NCI-H2196 (cell line): Measurements from ENCODE around the gene SPHKAP.
"Not testable (repeated sequence)": the region's sequence is repeated elsewhere in the genome, so short reads cannot be mapped to it uniquely, and the experiment has no call there.

Experiments used
- DNase-seq: peaks from one replicate; lab custom pipeline; 2025; ENCODE audit not compliant: unreplicated experiment; lab: John Stamatoyannopoulos, UW

SPHKAP gene

DNA sequence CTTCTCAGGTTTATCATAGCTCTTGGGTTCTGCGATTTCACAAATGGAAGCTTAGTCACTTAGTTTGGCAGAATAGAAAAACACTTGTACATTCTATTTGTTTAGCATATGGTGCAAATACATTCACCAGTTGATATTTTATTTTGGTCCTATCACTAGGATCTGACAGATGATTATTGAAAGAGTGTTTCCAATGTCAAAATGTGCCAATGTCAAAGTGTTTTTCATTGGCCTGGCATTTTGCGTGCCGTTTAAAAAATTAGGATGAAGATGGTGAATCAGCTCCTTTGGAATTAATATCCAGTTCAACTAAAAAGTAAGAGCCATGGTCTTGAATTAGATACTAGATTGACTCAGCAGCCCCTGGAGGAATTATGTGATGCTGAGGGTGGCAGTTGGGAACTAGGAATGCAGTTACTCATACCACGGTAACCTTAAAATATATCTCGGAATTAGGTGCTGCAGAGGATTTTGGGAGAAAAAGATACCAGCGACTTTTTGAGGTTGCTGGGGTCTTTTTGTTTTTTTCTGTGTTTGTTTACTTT, 87.0 kb downstream of the SPHKAP start:
- no peak for DNase-seq

DNA sequence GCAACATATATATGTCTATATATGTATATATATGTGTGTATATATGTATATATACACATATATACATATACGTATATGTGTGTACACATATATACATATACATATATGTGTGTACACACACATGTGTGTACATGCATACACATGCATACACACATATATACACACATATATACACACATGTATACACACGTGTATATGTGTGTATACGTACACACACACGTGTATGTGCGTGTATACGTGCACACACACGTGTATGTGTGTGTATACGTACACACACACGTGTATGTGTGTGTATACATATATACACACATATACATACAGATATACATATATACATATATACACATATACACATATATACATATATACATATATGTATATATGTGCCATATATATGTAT, 89.4 kb downstream of the SPHKAP start:
- no peak for DNase-seq

DNA sequence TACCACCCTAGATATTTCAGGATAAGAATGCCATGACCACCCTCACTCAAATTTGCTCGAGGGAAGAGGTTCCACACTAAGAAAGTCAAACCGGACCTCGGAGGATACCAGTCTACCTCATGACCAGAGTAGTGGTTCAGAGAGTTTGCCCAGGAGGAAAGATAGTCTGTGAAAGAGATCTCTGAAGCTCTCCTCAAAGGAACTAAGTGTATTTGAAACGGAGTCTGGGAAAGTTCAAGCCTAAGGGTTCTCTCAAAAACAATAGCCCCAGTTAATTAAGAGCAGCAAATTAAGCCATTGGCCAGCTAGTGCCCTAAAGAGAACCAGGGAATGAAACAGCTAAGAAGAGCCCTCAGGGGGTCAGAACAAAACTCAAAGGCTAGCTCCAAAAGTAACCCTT, 94.9 kb downstream of the SPHKAP start:
- DNase-seq = no peak

DNA sequence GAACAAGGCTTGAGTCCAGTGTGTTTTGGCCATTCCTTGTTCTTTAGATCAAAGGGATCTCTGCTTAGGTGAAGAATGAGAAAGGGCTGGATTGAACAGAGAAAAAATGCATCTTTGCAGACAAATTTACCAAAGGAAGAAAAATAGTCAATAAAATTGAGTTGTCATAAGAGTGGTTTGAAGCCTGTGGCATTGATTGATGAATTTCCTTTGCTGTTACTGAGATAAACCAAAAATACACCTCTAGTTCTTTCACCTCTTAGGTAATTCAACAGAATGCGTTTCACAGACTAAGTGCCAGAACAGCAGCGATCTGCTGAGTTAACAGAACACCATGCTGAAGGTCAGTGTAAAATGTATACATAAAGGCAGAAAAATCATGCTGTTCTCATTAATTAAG, 96.8 kb downstream of the SPHKAP start:
- DNase-seq = no peak

DNA sequence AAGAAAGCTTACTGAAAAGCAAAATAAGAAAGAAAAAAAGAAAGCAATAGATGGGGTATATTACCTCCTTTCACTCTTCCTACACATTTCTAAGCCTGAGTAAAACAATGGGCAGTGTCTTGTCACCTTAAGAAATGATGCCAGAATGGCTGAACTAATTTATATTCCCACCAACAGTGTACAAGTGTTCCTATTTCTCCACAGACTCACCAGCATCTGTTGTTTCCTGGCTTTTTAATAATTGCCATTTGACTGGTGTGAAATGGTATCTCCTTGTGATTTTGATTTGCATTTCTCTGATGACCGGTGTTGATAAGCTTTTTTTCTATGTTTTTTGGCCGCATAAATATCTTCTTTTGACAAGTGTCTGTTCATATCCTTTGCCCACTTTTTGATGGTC, 98.4 kb downstream of the SPHKAP start:
- no peak for DNase-seq

DNA sequence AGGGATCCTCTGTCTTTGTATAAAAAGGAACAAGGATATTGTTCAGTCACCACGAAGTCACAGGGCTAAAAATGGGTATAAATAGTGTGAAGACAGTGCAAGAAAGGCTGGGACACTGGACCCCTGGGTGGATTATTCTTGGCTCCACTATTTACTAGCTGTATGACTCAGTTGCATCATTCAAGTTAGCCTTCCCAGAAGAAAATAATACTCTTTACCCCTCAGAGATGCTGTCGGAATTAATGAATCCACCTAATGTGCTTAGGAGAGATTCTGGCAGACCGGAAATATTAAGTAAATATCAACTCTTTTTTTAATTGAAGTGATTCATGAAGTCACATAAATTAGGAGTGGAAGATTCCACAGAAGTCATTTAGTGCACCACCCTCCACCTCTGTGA, 98.9 kb downstream of the SPHKAP start:
- DNase-seq = no peak

DNA sequence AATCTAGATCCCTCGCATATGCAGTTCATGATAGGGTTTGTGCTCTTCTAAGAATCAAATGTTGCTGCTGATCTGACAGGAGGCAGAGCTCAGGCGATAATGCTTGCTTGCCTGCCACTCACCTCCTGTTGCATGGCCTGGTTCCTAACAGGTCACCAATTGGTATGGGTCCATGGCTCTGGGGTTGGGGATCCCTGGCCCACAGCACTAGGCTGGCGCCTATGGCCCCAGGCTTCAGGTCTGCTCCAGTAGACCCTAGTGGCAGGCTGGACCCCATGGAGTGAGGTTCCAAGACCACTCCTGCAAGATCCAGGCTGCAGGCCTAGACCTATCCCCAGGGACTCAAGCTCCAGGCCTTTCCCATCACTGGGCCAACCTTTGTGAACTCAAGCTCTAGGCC, 102.3 kb downstream of the SPHKAP start:
- no peak for DNase-seq

DNA sequence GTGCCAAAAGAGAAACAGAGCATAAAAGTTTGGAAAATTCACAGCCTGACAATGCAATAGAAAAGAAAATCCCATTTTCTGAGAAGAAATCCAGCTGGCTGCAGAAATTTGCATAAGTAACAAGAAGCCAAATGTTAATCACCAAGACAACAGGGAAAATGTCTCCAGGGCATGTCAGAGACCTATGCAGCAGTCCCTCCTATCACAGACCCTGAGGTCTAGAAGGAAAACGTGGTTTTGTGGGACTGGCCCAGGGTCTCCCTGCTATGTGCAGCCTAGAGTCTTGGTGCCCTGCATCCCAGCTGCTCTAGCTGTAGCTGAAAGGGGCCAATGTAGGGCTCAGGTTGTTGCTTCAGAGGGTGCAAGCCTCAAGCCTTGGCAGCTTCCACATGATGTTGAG, 104.8 kb downstream of the SPHKAP start:
- DNase-seq = not testable (repeated sequence)

DNA sequence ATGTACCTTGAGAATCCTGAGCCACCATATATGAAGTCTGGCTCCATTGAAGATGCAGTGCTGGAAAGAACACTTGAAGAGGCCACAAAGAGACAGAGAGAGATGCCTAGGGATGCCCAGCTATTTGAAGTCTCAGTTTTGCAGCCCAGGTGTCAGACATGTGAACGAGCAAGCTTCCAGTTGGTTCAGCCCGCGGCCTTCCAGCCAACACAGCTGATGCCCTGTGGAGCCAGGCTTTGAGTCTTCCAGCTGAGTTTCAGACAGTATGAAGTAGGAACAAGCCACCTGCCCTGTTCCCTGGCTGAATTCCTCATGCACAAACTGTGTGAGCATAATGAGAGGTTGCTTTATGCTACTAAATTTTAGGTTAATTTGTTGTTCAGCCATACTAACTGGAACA, 108.8 kb downstream of the SPHKAP start:
- DNase-seq = no peak

DNA sequence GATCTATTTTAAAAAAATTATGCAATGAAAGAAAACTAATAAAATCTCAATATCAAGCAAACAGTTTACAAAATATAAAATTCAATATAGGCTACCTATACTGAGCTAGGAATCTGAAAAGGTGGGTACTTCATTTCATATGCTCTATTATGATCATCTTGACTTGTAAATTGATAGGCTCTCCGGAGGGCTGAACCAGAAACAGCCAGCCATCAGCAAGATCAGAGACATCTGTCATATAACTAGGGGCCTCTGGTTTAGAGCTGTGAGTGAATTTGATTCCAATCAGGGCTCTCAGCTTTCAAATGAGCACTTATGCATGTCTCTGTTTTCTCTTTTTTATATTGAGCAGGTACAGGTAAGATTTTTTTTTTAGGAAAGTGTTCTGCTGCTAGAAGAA, 114.2 kb downstream of the SPHKAP start:
- DNase-seq = no peak

DNA sequence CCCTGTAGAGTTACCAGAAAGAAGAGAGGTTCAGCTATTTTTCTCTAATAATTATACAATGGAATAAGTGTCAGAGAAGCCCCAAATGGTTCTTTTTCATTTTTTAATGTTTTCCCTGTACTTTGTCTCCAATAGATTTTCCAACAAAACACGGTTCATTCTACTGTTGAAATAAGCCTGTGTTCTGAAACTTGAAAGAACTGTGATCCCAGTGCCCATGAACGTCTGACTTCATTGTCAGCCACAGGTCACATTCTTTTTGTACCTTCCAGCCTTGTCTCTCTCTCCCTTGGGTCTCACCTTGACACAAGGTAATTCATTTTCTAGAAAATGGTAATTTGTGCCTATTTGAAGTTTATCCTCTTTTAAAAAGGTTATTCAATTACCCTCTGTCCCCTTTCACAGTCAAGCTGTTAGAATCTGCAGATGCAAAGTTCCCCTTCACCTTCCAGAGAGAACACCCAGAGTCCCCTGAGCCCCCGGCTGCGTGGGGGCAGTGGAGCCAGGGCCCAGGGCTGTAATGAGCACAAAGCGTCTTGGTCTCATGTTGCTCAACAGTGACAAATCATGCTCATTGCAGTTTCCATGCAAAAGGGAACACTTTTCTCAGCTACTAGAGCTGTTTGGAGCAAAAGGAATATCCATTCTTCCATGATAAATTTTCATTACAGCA, 115.2 kb downstream of the SPHKAP start:
- no peak for DNase-seq

DNA sequence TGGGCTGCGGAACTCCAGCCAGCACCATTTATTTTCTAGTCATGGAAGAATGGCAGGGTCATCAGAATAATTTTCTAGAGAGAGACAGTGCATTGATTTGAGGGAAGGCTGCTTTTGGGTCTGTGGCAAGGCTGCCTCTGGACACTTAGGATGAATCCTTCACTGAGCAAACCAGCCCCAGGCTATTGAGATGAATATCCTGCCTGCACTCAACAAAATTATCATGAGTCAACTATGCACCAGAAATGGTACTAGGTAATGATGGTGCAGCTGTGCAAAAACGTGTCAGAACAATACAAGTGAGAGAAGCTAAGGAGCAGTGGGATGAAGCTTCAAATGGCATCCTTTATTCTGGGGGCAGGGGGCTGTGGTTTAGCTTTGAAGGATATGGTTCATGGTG, 115.8 kb downstream of the SPHKAP start:
- no peak for DNase-seq

DNA sequence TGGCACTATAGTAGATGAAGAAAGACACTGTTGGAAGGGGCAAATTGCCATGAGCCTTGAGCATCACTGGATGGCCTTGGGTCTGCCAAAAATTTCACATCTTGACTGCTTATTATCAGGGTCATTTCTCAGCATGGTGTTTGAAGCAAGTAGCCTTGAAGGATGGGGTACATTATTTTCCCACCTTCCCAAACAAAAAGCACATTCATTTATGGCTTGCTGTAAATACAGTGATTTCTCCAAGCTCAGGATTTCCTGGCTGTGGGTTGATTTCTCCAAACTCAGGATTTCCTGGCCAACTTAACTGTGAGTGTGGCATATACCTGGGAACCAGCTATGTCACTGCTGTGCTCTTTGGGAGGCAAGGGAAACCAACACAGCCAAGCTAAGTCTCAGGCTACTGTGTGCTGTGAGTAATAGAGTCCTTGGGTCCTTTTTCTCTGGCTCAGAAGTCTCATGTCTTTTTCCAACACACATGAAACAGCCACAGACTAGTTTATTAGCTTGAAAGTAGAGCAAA, 116.6 kb downstream of the SPHKAP start:
- no peak for DNase-seq

DNA sequence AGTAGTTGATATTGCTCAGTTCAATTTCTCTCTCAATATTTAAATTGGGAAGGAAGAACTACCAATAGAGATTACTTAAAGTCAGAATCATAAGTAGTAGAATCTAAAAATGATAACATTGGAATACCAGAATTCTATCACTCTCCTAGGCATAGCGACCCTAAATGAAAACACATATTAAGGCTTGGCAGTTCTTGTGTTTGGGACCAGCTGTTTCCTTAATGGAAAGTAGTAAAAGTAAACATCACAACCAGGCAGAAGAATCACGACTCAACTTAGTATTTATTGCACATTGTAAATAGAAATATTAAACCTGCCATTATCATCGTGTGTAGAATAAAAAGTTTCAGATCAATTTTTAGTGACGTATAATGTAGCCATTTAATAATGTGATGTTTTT, 117.5 kb downstream of the SPHKAP start:
- no peak for DNase-seq

DNA sequence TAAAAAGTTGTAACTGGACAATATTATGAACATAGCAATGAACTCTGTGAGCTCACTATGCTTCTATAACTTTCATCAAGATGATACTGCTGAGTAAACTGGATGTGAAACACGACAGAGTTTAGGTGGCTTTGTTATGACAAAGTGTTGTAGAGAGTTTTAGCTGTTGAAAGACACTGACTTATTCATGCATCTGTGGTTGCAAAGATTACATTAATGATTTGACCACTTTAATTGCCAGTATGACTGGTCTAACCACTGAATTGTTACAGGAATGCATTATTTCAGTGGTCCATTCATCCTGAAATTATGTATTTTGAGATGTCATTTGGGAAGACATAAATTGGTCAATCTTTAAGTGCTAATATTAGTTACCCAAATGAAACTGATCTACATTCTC, 117.9 kb downstream of the SPHKAP start:
- DNase-seq = no peak

DNA sequence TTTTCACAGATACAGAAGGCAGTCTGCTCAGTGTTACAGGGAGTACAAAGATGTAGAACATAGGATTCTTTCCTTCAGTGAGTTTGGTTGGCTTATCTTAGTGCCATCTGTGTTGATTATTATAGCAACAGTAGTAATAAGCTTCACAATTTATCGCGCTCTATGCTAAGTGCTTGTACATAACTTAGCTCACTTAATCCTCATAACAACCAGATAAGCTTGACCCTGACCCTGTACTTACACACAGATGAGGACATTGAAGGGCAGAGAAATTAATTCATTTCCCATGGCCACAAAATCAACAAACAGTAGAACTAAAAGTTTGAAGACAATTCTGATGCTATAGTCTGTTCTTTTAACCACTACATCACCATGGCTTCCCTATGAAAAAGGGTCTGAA, 121.8 kb downstream of the SPHKAP start:
- DNase-seq = no peak

DNA sequence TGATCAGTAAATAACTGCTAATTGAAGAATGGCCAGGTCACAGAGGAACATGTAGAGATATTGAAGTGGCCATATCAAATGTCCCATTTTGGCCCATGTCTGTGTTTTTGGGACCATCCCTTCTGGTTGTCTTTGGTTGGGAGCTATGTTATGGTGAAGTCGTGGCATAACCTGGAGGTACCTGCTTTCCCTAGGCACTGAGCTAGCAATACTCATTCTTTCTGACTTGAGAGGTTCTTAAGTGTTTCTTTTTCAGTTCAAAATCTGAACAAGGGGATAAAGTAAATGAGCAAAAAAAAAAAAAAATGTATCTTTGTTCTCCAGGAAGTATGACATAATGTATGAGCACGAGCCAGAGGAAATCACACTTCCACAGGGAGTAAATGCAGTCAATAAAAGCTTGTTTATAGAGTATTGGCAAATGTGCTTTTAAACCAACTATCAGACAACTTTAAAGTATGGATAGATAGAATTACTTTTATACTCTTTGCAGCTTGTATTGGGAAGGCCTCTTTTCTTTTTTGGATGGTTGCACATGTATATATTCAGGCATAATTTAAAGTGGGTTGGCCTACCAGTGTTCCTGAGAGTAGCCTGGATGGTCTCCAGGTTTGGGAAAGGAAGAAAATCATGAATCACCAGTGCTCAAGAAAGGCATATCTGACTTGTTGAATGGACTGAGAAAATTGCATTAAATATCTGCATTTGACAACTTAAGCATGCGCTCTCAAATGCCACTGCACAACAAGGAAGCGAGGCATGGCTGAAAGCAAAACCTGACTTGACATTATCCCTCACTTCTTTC, 125.0 kb downstream of the SPHKAP start:
- DNase-seq = no peak

DNA sequence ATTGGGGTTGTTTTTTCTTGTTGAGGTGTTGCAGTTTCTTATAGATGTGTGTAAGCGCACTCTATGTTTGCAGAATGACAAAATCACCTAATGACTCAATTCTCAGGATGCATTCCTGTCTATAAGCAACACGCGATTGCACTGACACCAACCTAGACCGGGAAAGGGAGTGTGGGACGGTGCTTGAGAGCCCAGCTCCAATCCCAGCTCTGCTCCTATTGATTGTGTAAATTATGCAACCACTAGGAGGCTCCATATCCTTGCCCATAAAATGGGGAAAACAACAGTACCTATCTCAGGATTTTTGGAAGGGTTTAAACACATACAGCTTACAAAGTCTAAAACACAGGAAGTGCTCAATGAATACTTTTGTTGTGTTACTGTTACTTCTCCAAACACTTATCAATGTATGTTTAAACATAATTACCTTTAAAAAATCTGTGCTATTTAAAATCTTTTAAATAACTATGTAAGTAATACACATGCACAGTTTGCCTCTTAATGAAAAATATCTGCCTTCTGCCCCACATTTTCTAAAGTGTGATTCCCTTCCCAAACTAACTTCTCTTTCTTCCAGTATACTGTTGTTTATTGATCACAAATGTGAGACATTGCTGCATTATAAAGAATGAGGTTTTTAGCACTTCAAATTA, 132.5 kb downstream of the SPHKAP start:
- DNase-seq = peak; percentile 43

DNA sequence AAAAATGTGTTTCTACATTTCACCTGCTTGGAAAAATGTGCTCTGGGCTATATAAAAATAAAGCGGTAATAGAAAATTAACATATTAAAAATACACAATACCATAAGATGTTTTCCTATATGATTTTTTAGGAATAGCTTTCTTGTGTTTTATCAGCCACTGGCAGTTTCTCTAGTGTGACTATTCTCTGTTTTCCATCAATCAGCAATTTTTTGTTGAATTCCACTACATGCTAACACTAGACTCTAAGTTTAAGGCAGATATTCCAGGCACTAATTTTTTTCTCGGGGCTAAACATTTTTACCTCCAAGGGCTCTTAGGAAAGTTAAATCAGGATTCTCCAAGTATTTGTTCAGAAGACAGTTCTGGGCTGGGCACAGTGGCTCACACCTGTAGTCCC, 140.5 kb downstream of the SPHKAP start:
- no peak for DNase-seq

DNA sequence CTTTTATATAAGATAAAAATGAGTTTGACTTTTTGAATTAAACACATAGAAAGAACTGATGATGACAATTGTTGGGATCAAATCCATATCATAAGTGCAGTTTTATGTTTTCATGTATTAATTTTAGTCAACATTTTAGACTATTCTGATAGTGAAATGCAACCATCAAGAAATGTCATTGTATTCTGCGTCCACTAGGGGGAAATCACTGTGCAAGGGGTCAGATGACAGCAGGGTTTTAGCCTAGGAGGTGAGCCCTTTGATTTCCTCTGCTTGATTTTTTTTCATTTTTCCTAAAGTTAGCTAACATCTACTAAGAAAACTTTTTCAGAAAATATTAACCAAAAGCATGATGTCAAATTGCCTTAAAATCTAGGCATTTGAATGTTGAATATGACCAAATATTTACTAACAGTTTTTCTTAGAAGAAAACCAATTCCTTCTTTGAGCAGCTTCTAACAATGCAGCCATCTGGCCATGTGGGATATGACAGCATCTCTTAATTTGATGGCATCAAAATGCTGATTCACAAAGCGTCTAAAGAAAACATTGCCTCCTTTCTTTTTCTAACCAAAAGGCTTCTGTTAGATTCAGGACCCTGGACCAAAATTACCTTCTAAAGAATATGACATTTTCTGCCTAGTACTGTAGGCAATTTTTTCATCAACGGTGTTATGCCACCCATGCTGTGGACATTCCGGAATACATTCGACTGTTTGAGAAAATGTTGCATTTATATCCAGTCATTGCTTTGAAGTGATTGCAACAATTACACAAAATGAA, 141.5 kb downstream of the SPHKAP start:
- peak; percentile 32 for DNase-seq

DNA sequence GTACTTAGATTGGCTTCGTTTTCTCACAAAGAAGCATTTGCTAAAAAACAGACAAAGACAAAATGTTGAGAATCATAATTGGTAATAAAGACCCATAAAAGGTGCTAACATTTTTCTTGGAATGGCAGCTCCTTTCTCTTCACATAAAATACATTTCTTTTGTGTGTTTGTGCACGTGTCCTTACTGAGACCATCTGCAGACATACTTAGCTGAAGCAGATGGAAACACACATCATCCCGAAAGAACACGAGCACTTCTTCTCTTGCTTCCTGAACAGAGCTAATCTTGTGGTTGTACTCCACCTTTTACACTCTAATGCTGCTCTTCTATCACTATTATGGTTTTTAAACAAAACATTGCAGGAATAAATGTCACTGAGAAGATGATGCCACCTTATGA, 142.5 kb downstream of the SPHKAP start:
- DNase-seq = no peak
